Body of pancreas (tissue), 4 donors: ENCODE results near the gene AK2.

Experiments used
- POLR2A ChIP-seq, 3 donors: fragments of 450-650 bp; IDR thresholded peaks; one replicate each; pipeline ENCODE4 v1.6.1; 2016; ENCODE audit warnings: antibody characterized with exemption in 3 of 3, mild to moderate bottlenecking in 2 of 3
- TF ChIP-seq, protein P1 (sequence below), 7 experiments: fragments of 450-650 bp in 4 of 7; fragments of 200-600 bp in 3 of 7; sonication (generic) in 3 of 7; IDR thresholded peaks; one replicate each; pipeline ENCODE4 v1.5.1; 2016 to 2019; ENCODE audit warnings: antibody characterized with exemption in 7 of 7

DNA sequence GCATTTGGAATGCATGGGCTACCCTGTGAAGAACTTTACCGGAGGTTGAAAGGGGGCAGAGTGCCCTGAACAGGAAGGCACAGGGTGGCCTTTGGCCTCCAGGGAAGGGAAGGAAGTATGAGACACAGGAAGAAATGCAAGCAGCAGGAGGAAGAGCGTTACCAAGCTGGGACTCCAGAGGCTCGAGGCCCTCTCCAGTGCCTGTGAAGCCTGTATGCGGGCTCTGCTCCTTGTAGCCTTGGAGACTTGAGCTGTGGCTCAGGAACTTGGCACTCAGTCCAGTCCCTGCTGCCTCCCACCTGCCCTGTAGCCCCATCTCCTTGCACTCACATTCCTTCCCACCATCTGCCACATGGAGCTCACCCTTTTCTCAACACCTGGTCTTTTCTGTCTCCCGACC, 38.6 kb downstream of the AK2 start:
- TF ChIP-seq, protein P1, sequence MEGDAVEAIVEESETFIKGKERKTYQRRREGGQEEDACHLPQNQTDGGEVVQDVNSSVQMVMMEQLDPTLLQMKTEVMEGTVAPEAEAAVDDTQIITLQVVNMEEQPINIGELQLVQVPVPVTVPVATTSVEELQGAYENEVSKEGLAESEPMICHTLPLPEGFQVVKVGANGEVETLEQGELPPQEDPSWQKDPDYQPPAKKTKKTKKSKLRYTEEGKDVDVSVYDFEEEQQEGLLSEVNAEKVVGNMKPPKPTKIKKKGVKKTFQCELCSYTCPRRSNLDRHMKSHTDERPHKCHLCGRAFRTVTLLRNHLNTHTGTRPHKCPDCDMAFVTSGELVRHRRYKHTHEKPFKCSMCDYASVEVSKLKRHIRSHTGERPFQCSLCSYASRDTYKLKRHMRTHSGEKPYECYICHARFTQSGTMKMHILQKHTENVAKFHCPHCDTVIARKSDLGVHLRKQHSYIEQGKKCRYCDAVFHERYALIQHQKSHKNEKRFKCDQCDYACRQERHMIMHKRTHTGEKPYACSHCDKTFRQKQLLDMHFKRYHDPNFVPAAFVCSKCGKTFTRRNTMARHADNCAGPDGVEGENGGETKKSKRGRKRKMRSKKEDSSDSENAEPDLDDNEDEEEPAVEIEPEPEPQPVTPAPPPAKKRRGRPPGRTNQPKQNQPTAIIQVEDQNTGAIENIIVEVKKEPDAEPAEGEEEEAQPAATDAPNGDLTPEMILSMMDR (IDR thresholded peaks at IDR 0.05), result no peak
- no peak for TF ChIP-seq POLR2A (IDR thresholded peaks at IDR 0.05)
